Mesodermal cell (in vitro differentiated cells): Measurements from ENCODE around the gene CD63.

Experiments used
- H3K27ac ChIP-seq: 2 replicates; pipeline ENCODE4 v1.7.0; 2013; ENCODE audit warnings: mild to moderate bottlenecking, low read depth, low read length, moderate library complexity; ENCODE audit not compliant: severe bottlenecking
- H3K36me3 ChIP-seq: 2 replicates; pipeline ENCODE4 v1.7.1; 2013; ENCODE audit warnings: mild to moderate bottlenecking, low read length, moderate library complexity; ENCODE audit not compliant: control insufficient read depth, insufficient read depth
- H3K4me1 ChIP-seq: one replicate; pipeline ENCODE4 v1.7.1; 2013; ENCODE audit warnings: mild to moderate bottlenecking, low read length; ENCODE audit not compliant: insufficient read depth, control insufficient read depth, poor library complexity, severe bottlenecking
- H3K4me3 ChIP-seq: 2 replicates; pipeline ENCODE4 v1.7.0; 2013; ENCODE audit warnings: low read length, control low read depth, mild to moderate bottlenecking; ENCODE audit not compliant: insufficient read depth, poor library complexity, severe bottlenecking; ENCODE audit errors: extremely low read depth
- H3K9me3 ChIP-seq: 2 replicates; pipeline ENCODE4 v1.7.1; 2013; ENCODE audit warnings: mild to moderate bottlenecking, low read length, moderate library complexity; ENCODE audit not compliant: control insufficient read depth
- WGBS, 2 experiments: methylation state at CpG; one replicate each; pipeline ENCODE4 v1.1.5; 2013; ENCODE audit warnings: missing lambda C conversion rate in 2 of 2; ENCODE audit not compliant: insufficient coverage in 2 of 2; 5-methylcytosine and 5-hydroxymethylcytosine counted together

The CD63 gene

GRCh38 chr12:55720071-55720564, 8.7 kb downstream of the CD63 start, which contains the start of gene RDH5:
Gene RDH5, plus strand, starts transcription at chr12:55720393. Its CDS starts 792 bp downstream, at chr12:55721185.
- 92 to 93% methylated on average over 1 to 3 of the region's 6 CpGs for WGBS, 2 experiments
- no peak within 1 kb of the TSS for H3K4me3 ChIP-seq
- H3K27ac ChIP-seq: no peak within 1 kb of the TSS
- peaks cover 31% of the 10 kb centered on the region for H3K36me3 ChIP-seq
- H3K4me1 ChIP-seq: peaks cover 32% of the 10 kb centered on the region
- no peaks in the 10 kb centered on the region for H3K9me3 ChIP-seq

- peaks cover 24% of the 10 kb centered on the region for H3K36me3 ChIP-seq
- H3K4me1 ChIP-seq: peaks cover 32% of the 10 kb centered on the region
- no peaks in the 10 kb centered on the region for H3K9me3 ChIP-seq
- no peak overlapping the region for H3K4me3 ChIP-seq
- H3K27ac ChIP-seq: no peak overlapping the region
- WGBS, 2 experiments: 86% methylated on average over 3 of the region's 7 CpGs; no CpG with 5 or more reads in 1 of the 2 experiments
These were observed 9.4 kb downstream of the CD63 start for GRCh38 chr12:55719371-55719770.

GRCh38 chr12:55718624-55719275, 10.1 kb downstream of the CD63 start:
- Histone ChIP-seq H3K27ac (peak overlapping the region; percentile 41), H3K4me1 (peaks cover 32% of the 10 kb centered on the region), H3K36me3 (peaks cover 17% of the 10 kb centered on the region), H3K4me3 (no peak overlapping the region), H3K9me3 (no peaks in the 10 kb centered on the region)
- WGBS, 2 experiments: 64 to 93% methylated on average over 2 to 3 of the region's 4 CpGs

- Histone ChIP-seq H3K27ac (peak overlapping the region; percentile 41), H3K36me3 (peaks cover 11% of the 10 kb centered on the region), H3K4me1 (peaks cover 32% of the 10 kb centered on the region), H3K4me3 (peak overlapping the region; percentile 2), H3K9me3 (no peaks in the 10 kb centered on the region)
- WGBS, 2 experiments: 53% methylated on average over 2 of the region's 4 CpGs; no CpG with 5 or more reads in 1 of the 2 experiments
These were observed 10.8 kb downstream of the CD63 start for GRCh38 chr12:55718015-55718414.

- H3K36me3 ChIP-seq: peaks cover 4% of the 10 kb centered on the region
- peaks cover 32% of the 10 kb centered on the region for H3K4me1 ChIP-seq
- 37 to 43% methylated on average over 6 of the region's 8 CpGs for WGBS, 2 experiments
- H3K9me3 ChIP-seq: no peaks in the 10 kb centered on the region
- H3K27ac ChIP-seq: peak overlapping the region; percentile 41
- peak overlapping the region; percentile 87 for H3K4me3 ChIP-seq
These were observed 11.5 kb downstream of the CD63 start for GRCh38 chr12:55717011-55718007.

GRCh38 chr12:55716582-55716957, 12.2 kb downstream of the CD63 start:
- Histone ChIP-seq H3K27ac (peak overlapping the region; percentile 84), H3K9me3 (no peaks in the 10 kb centered on the region), H3K4me1 (peaks cover 32% of the 10 kb centered on the region), H3K4me3 (peak overlapping the region; percentile 87), H3K36me3 (peaks cover 3% of the 10 kb centered on the region)
- 2% methylated on average over 10 of the region's 13 CpGs; no CpG with 5 or more reads in 1 of the 2 experiments for WGBS, 2 experiments

- peak within 1 kb of the TSS; percentile 84 for H3K27ac ChIP-seq
- H3K4me3 ChIP-seq: peak within 1 kb of the TSS; percentile 87
- H3K36me3 ChIP-seq: peaks cover 3% of the 10 kb centered on the region
- 1% methylated on average over 26 to 33 of the region's 42 CpGs for WGBS, 2 experiments
- peaks cover 32% of the 10 kb centered on the region for H3K4me1 ChIP-seq
- no peaks in the 10 kb centered on the region for H3K9me3 ChIP-seq
These were observed 12.8 kb downstream of the CD63 start, which contains the start of gene BLOC1S1 for GRCh38 chr12:55715833-55716581. Gene BLOC1S1, plus strand, starts transcription at chr12:55716046. Its CDS starts 6 bp downstream, at chr12:55716052.

GRCh38 chr12:55715169-55715764, 13.5 kb downstream of the CD63 start:
- H3K4me3 ChIP-seq: peak overlapping the region; percentile 87
- H3K27ac ChIP-seq: peak overlapping the region; percentile 36
- peaks cover 3% of the 10 kb centered on the region for H3K36me3 ChIP-seq
- peaks cover 32% of the 10 kb centered on the region for H3K4me1 ChIP-seq
- no peaks in the 10 kb centered on the region for H3K9me3 ChIP-seq
- 82 to 97% methylated on average over 2 to 4 of the region's 7 CpGs for WGBS, 2 experiments

GRCh38 chr12:55713721-55714120, 15.1 kb downstream of the CD63 start:
- no peak overlapping the region for H3K27ac ChIP-seq
- no peaks in the 10 kb centered on the region for H3K9me3 ChIP-seq
- peaks cover 31% of the 10 kb centered on the region for H3K4me1 ChIP-seq
- WGBS, 2 experiments: 86 to 100% methylated on average over 1 of the region's 2 CpGs
- no peaks in the 10 kb centered on the region for H3K36me3 ChIP-seq
- no peak overlapping the region for H3K4me3 ChIP-seq
